Measurements from ENCODE around the gene KCNJ1. TPM values are rescaled to one million over a fixed set of nuclear protein-coding genes. Genes with fewer than 3 reads are reported as not detected.

Gene KCNJ1
- total RNA-seq, 1 experiment from 2014 or later: not detected

DNA sequence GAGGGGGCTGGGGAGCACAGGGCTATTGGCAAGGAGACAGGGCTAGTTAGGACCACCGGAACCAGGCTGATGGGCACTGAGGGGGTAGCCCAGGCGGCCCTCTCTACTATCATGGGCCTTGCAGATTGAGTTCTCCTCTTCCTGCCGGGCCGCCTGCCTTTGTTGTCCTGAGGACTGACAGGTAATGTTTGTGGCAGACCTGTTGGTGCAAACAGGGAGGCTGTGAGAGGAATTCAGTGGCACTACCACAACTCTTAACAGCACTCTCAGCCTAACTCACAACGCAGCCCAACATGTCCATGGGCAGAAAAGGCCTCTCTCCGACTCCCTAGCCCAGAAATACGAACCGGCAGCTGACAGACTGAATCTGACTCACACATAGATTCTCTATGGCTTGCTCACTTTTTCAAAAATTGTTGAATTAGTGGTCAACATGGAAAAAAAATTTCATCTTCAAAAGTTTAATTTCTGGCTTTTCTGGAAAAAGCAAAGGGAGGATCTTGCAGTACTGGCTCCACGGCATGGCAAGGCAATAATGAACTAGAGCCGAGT is 35.5 kb upstream of the KCNJ1 start:
- Histone ChIP-seq H3K79me2 (ENCODE audit: low read depth) (no peaks in the 10 kb centered on the region), H2AFZ (no peak overlapping the region), H3K4me1 (replicated peaks; ENCODE audit: insufficient read depth) (0 out of 2 replicates have a peak, but pooled peaks cover 4% of the 10 kb centered on the region), H3K36me3 (ENCODE audit: low read depth) (no peaks in the 10 kb centered on the region), H3K4me3 (no peak overlapping the region), H4K20me1 (ENCODE audit: insufficient read depth) (no peaks in the 10 kb centered on the region), H3K9me3 (ENCODE audit: insufficient read depth, low read depth) (no peaks in the 10 kb centered on the region), H3K27me3 (ENCODE audit: insufficient read depth, low read depth) (no peaks in the 10 kb centered on the region), H3K4me2 (no peak overlapping the region), H3K9me2 (ENCODE audit: insufficient read depth) (no peaks in the 10 kb centered on the region), H3F3A (ENCODE audit: insufficient read depth, low read depth) (no peaks in the 10 kb centered on the region), H3K27ac (no peak overlapping the region)
- ChIA-PET POLR2A (ENCODE audit: unreplicated experiment) (no interaction called here), CTCF (interaction anchor here (0.7 to 0.9 kb wide), 2 partner anchors 18 to 1089 kb away, joined by 3 read pairs; no protein-coding TSS in a partner anchor)
- intact Hi-C loops (cut with micrococcal nuclease; ENCODE audit: unreplicated experiment): no loop called here
- TF ChIP-seq, protein P1, sequence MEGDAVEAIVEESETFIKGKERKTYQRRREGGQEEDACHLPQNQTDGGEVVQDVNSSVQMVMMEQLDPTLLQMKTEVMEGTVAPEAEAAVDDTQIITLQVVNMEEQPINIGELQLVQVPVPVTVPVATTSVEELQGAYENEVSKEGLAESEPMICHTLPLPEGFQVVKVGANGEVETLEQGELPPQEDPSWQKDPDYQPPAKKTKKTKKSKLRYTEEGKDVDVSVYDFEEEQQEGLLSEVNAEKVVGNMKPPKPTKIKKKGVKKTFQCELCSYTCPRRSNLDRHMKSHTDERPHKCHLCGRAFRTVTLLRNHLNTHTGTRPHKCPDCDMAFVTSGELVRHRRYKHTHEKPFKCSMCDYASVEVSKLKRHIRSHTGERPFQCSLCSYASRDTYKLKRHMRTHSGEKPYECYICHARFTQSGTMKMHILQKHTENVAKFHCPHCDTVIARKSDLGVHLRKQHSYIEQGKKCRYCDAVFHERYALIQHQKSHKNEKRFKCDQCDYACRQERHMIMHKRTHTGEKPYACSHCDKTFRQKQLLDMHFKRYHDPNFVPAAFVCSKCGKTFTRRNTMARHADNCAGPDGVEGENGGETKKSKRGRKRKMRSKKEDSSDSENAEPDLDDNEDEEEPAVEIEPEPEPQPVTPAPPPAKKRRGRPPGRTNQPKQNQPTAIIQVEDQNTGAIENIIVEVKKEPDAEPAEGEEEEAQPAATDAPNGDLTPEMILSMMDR (conservative IDR thresholded peaks at IDR 0.05): no peak
- TF ChIP-seq EZH2 (IDR thresholded peaks at IDR 0.05; ENCODE audit: low read depth): no peak
- no TSS peak for BruUV-seq (replicated peaks)
- DNase-seq: no peak

DNA sequence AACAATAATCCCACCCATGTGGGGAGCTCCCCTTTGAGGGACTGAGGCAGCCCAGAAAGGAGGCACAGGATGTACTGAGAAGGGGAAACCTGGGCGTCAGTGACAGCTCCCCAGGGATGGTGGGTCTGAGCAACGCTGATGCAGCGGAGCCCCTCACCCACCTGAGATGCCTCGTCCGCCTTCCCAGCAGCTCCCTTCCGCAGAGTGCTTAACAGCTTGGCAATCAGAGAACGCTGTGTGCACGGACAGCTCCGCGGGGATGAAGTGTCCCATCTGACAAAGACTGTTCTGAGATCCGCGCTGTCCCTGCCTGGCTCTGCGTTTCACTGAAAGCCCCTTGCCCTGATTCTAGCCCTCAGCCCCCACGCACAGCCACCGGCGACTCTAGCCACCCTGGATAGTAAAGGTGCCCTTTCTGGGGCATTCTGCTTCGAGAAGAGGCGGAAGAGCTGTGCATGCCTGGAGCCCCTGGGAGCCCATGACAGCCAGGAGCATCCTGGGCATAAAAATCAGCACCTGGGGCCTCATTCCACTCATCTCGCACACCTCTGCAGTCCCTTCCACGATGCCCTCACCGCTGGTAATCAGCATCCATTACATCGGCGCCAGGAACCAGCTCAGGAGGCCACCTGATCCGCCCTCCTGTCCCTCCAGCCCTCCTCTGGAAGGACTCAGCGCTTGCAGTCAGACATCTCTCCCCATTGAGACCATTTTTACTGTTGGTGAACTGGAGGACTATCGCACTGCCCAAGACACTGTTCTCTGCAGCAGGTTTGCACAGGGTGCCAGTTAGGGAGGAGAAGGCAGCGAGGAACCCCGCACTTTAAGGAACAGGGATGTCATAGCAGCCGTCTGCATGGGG is 34.8 kb upstream of the KCNJ1 start:
- TF ChIP-seq, protein P1 (conservative IDR thresholded peaks at IDR 0.05): no peak
- TF ChIP-seq EZH2 (IDR thresholded peaks at IDR 0.05; ENCODE audit: low read depth): no peak
- POLR2A ChIA-PET (ENCODE audit: unreplicated experiment): no interaction called here
- Histone ChIP-seq H3K79me2 (ENCODE audit: low read depth) (no peaks in the 10 kb centered on the region), H3K27ac (no peak overlapping the region), H3K36me3 (ENCODE audit: low read depth) (no peaks in the 10 kb centered on the region), H3K4me1 (replicated peaks; ENCODE audit: insufficient read depth) (0 out of 2 replicates have a peak, but pooled peaks cover 4% of the 10 kb centered on the region), H3K9me3 (ENCODE audit: insufficient read depth, low read depth) (no peaks in the 10 kb centered on the region), H3K9me2 (ENCODE audit: insufficient read depth) (no peaks in the 10 kb centered on the region), H3F3A (ENCODE audit: insufficient read depth, low read depth) (no peaks in the 10 kb centered on the region), H3K27me3 (ENCODE audit: insufficient read depth, low read depth) (no peaks in the 10 kb centered on the region), H3K4me3 (no peak overlapping the region), H3K4me2 (no peak overlapping the region), H2AFZ (no peak overlapping the region), H4K20me1 (ENCODE audit: insufficient read depth) (no peaks in the 10 kb centered on the region)
- CTCF ChIA-PET: no interaction called here
- intact Hi-C loops (cut with micrococcal nuclease; ENCODE audit: unreplicated experiment): no loop called here
- BruUV-seq (replicated peaks): no TSS peak
- DNase-seq: no peak

DNA sequence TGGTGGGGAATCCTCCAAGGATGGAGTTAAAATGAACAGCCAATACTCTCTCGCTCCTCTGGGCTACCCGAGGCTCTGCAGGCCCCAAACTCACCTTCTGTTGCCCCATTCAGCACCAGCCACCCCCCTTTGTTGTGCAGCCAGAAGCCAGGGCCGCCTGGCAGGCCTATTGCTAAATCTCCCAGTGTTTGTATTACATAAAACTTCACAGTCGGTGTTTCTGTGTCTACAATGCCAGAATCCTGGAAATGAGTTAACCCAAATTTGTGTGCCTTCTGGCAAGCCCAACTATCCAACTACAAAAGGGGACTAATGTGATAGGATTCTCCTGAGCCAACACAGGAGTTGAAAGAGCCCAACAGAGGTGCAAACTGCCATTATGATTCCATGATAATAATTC is 33.4 kb upstream of the KCNJ1 start:
- POLR2A ChIA-PET (ENCODE audit: unreplicated experiment): no interaction called here
- CTCF ChIA-PET: no interaction called here

More for the DNA sequence above, 33.4 kb upstream of the KCNJ1 start:
- H3K4me1 ChIP-seq (replicated peaks; ENCODE audit: insufficient read depth): no peaks in the 10 kb centered on the region
- intact Hi-C loops (cut with micrococcal nuclease; ENCODE audit: unreplicated experiment): no loop called here
- H3K9me2 ChIP-seq (ENCODE audit: insufficient read depth): no peaks in the 10 kb centered on the region
- no peaks in the 10 kb centered on the region for H3K79me2 ChIP-seq (ENCODE audit: low read depth)
- H3K9me3 ChIP-seq (ENCODE audit: insufficient read depth, low read depth): no peaks in the 10 kb centered on the region
- no TSS peak for BruUV-seq (replicated peaks)
- no peak overlapping the region for H2AFZ ChIP-seq
- H3K4me3 ChIP-seq: no peak overlapping the region
- H3K36me3 ChIP-seq (ENCODE audit: low read depth): no peaks in the 10 kb centered on the region
- no peak overlapping the region for H3K27ac ChIP-seq
- no peak overlapping the region for H3K4me2 ChIP-seq
- TF ChIP-seq EZH2 (IDR thresholded peaks at IDR 0.05; ENCODE audit: low read depth): no peak
- TF ChIP-seq, protein P1 (conservative IDR thresholded peaks at IDR 0.05): no peak
- H4K20me1 ChIP-seq (ENCODE audit: insufficient read depth): no peaks in the 10 kb centered on the region
- DNase-seq: no peak
- H3K27me3 ChIP-seq (ENCODE audit: insufficient read depth, low read depth): no peaks in the 10 kb centered on the region
- H3F3A ChIP-seq (ENCODE audit: insufficient read depth, low read depth): no peaks in the 10 kb centered on the region

Data from PC-9 (cell line).